Aorta (tissue), 5 donors: ENCODE data around the gene HM13. TPM values are rescaled to one million over a fixed set of nuclear protein-coding genes. Genes with fewer than 3 reads are reported as not detected.
"Not testable (repeated sequence)": the region's sequence is repeated elsewhere in the genome, so short reads cannot be mapped to it uniquely, and the experiment has no call there.

Source experiments
- ATAC-seq: fragments of 200-7000 bp; cut with Tn5 transposase; one replicate; pipeline ENCODE4 v1.9.1; 2022; ENCODE audit warnings: moderate library complexity; ENCODE audit not compliant: low FRiP score
- DNase-seq, 2 donors: peaks; one replicate each; pipeline ENCODE4 v3.0.0-alpha.2; 2020
- H3K27ac ChIP-seq, 2 donors: one replicate each; pipeline ENCODE4 v1.5.1; 2013; ENCODE audit warnings: low read length in 2 of 2, mild to moderate bottlenecking in 2 of 2, moderate library complexity in 2 of 2, control low read depth in 1 of 2, inconsistent platforms in 1 of 2, low read depth in 1 of 2
- H3K27me3 ChIP-seq, 2 donors: one replicate each; pipeline ENCODE4 v1.6.1; 2013; ENCODE audit warnings: control low read depth in 1 of 2, low read length in 1 of 2, mild to moderate bottlenecking in 1 of 2, moderate library complexity in 1 of 2; ENCODE audit not compliant: insufficient read depth in 2 of 2, control insufficient read depth in 1 of 2
- H3K36me3 ChIP-seq, 2 donors: one replicate each; pipeline ENCODE4 v1.6.1; 2013; ENCODE audit warnings: control low read depth in 1 of 2, low read length in 1 of 2, mild to moderate bottlenecking in 1 of 2; ENCODE audit not compliant: insufficient read depth in 2 of 2, control insufficient read depth in 1 of 2
- H3K4me1 ChIP-seq, 2 donors: one replicate each; pipeline ENCODE4 v1.6.1; 2013; ENCODE audit warnings: low read length in 2 of 2, control low read depth in 1 of 2, mild to moderate bottlenecking in 1 of 2, moderate library complexity in 1 of 2; ENCODE audit not compliant: insufficient read depth in 2 of 2, control insufficient read depth in 1 of 2
- H3K4me3 ChIP-seq, 2 donors: one replicate each; pipeline ENCODE4 v1.5.1; 2013; ENCODE audit warnings: low read length in 2 of 2, control low read depth in 1 of 2, mild to moderate bottlenecking in 1 of 2
- H3K9me3 ChIP-seq: one replicate; pipeline ENCODE4 v1.6.1; 2013; ENCODE audit warnings: mild to moderate bottlenecking, low read length; ENCODE audit not compliant: control insufficient read depth
- whole genome bisulfite sequencing, 2 donors: extraction: QIAGEN DNeasy Blood & Tissue Kit; methylation state at CpG; one replicate each; pipeline ENCODE4 v1.1.7; 2013; 5-methylcytosine and 5-hydroxymethylcytosine counted together
- intact Hi-C, 2 donors: fragments of 100-400 bp; cut with DNase I; formaldehyde crosslinking; loops; one replicate each; pipeline versions ENCODE4 v1.14.2 to v1.15.0; 2022
- polyA plus RNA-seq, 2 donors: library from polyadenylated mRNA; stranded (reverse); fragments of 200-250 nt; gene quantifications; one replicate each; pipeline ENCODE4 v1.2.3, GENCODE V29; 2013
- total RNA-seq, 2 donors: library from RNA; stranded (reverse); fragmentation: NEBNext Ultra II Directional; extraction: Animal tissue kit (Norgen Biotek cat#: 25700); gene quantifications; one replicate each; pipeline ENCODE4 v1.2.1, GENCODE V29; 2021
- donor health status: healthy with polysubstance abuse.
- donor health status: Bipolar disorder and iron deficiency.
- donor health status: DM: no; HTN: no; CAD: no.
- donor health status: DM: no; HTN: no; CAD: no.
- donor health status: DM: yes; HTN: yes; CAD: no.

The HM13 gene
- total and polyA plus RNA-seq, 4 donors, result 41.8 to 139 (median 122) TPM

DNA sequence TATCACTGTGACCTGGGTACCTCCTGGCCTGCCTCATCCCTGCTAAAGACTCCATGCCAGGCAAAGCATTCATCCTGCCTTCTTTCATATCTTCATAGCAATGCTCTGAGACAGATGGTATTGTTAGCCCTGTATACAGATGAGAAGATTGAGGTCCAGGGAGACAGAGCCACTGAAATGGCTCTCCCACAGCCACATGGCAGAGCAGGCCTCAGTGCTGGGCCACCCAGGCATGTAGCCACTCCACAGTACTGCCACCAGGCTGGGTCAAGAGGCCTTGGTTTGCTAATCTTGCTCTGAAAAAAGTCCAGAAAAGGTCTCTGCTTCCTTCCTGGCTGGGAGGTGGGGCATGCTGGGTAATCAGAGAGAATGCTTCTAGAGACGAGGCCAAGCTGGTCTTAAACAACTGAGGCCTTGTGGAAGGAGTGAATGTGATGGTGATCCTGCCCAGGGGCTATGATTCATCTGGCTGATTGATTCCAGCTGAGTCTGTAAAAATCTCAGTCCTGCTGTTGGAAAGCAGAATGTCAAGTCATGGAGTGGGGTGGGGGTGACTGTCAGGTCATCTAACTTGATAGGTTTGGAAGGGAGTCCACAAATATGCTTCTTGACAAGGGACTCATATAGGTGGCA, 29.8 kb downstream of the HM13 start:
- peak; percentile 49 for ATAC-seq
- 10 to 12% methylated on average over 1 of the region's 1 CpG for WGBS, 2 donors
- H3K36me3 ChIP-seq, result peaks cover 0 to 3% of the 10 kb centered on the region in 2 donors
- H3K4me1 ChIP-seq, result no peaks in the 10 kb centered on the region
- no peaks in the 10 kb centered on the region for H3K27me3 ChIP-seq
- H3K27ac ChIP-seq, result peak overlapping the region in 1 of 2 donors; percentile 29
- DNase-seq, result no peak
- no peaks in the 10 kb centered on the region for H3K9me3 ChIP-seq
- no peak overlapping the region for H3K4me3 ChIP-seq
- intact Hi-C loops, result no loop called here

DNA sequence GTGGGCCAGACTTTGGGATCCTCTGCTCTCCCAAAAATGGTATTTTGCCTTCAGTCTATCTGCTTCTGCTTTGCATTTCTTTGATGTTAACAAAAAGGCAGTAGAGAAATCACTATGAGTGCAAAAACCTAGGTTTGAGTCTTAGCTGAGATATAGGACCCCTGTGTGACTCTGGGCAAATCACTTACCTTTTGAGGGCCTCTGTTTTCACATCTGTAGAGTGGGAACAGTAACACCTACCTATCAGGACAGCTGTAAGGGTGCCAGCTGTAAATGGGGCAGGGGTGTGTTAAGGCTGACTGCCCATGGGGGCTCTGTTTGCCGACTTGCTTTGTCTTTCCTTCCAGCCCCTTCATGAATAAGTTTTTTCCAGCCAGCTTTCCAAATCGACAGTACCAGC, 30.4 kb downstream of the HM13 start:
- H3K4me1 ChIP-seq, result no peaks in the 10 kb centered on the region
- 72 to 90% methylated on average over 2 of the region's 2 CpGs for WGBS, 2 donors
- H3K27me3 ChIP-seq, result no peaks in the 10 kb centered on the region
- DNase-seq (no peak), ATAC-seq (no peak)
- H3K9me3 ChIP-seq, result no peaks in the 10 kb centered on the region
- H3K27ac ChIP-seq, result no peak overlapping the region
- intact Hi-C loops, result no loop called here
- H3K36me3 ChIP-seq, result peaks cover 0 to 5% of the 10 kb centered on the region in 2 donors
- H3K4me3 ChIP-seq, result no peak overlapping the region

DNA sequence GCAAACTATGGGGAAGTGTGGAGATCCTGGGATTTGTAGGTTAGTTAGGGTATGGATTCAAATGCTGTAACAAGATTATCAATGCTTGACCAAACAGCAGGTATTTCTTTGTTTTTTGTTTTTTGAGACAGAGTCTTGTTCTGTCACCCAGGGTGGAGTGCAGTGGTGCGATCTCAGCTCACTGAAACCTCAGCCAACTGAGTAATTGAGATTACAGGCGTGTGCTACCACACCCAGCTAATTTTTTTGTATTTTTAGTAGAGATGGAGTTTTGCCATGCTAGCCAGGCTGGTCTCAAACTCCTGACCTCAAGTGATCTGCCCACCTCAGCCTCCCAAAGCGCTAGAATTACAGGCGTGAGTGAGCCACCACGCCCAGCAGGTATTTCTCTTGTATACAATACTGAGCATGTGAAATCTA, 31.4 kb downstream of the HM13 start:
- intact Hi-C loops, ATAC-seq, H3K27me3 ChIP-seq, H3K4me1 ChIP-seq, H3K36me3 ChIP-seq, H3K27ac ChIP-seq, DNase-seq, H3K9me3 ChIP-seq, H3K4me3 ChIP-seq: not testable (repeated sequence)
- WGBS, 2 donors, result 85 to 87% methylated on average over 5 of the region's 5 CpGs

DNA sequence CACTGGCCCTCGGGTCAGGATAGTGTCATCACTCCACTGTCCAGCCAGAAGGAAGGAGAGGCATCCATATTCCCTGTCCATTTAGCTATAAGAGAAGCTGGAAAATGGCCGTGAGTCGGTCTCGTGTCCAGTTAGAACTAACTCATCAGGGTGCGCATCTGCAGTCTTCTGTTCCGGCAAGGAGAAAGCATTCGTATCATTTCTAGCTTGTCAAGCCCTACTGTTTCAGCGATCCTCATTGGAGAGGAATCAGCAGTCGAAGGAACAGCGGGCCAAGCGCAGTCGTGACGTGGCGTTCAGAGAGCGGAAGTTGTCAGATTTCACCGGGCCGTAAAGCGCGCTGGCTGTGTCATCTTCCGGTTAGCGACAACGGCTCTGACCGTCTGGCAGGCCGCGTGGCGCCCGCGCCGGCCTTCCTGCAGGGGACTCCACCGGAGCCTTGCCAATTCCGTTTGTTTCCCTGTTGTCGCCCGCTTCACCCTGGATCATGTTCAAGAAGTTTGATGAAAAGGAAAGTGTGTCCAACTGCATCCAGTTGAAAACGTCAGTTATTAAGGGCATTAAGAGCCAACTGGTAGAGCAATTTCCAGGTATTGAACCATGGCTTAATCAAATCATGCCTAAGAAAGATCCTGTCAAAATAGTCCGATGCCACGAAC, 32.9 kb downstream of the HM13 start:
- H3K36me3 ChIP-seq, result peaks cover 0 to 6% of the 10 kb centered on the region in 2 donors

DNA sequence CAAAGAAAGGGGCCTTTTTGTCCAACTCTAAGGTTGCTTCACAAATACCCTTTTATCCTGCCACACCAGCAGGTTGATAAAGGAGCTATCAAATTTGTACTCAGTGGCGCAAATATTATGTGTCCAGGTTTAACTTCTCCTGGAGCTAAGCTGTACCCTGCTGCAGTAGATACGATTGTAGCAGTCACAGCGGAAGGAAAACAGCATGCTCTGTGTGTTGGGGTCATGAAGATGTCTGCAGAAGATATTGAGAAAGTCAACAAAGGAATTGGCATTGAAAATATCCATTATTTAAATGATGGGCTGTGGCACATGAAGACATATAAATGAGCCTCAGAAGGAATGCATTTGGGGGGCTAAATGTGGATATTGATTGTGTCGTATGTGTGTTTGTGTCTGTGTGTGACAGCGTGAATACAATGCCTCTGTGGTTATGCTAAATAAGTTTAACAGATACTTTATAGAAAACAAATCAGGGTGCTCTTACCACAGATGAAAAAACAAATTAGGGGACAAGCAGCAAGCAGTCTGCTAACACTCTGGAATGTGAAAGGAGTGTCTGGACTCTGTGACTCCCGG, 33.6 kb downstream of the HM13 start:
- no peak overlapping the region for H3K27ac ChIP-seq
- H3K9me3 ChIP-seq, result no peaks in the 10 kb centered on the region
- no peaks in the 10 kb centered on the region for H3K4me1 ChIP-seq
- peak overlapping the region in 1 of 2 donors; percentile 37 for H3K4me3 ChIP-seq
- H3K27me3 ChIP-seq, result no peaks in the 10 kb centered on the region
- no peak for DNase-seq
- peaks cover 0 to 6% of the 10 kb centered on the region in 2 donors for H3K36me3 ChIP-seq
- ATAC-seq, result no peak
- intact Hi-C loops, result no loop called here
- 51 to 56% methylated on average over 6 of the region's 6 CpGs for WGBS, 2 donors

More for the DNA sequence above, 32.9 kb downstream of the HM13 start:
- H3K27ac ChIP-seq, result peak overlapping the region in 1 of 2 donors; percentile 70
- H3K4me3 ChIP-seq, result peak overlapping the region; percentile 27 to 37
- no peaks in the 10 kb centered on the region for H3K9me3 ChIP-seq
- intact Hi-C loops, result no loop called here
- ATAC-seq (peak; percentile 83), DNase-seq (peak; percentile 91 to 94)
- H3K4me1 ChIP-seq, result no peaks in the 10 kb centered on the region
- no peaks in the 10 kb centered on the region for H3K27me3 ChIP-seq
- WGBS, 2 donors, result 49 to 63% methylated on average over 36 of the region's 36 CpGs

DNA sequence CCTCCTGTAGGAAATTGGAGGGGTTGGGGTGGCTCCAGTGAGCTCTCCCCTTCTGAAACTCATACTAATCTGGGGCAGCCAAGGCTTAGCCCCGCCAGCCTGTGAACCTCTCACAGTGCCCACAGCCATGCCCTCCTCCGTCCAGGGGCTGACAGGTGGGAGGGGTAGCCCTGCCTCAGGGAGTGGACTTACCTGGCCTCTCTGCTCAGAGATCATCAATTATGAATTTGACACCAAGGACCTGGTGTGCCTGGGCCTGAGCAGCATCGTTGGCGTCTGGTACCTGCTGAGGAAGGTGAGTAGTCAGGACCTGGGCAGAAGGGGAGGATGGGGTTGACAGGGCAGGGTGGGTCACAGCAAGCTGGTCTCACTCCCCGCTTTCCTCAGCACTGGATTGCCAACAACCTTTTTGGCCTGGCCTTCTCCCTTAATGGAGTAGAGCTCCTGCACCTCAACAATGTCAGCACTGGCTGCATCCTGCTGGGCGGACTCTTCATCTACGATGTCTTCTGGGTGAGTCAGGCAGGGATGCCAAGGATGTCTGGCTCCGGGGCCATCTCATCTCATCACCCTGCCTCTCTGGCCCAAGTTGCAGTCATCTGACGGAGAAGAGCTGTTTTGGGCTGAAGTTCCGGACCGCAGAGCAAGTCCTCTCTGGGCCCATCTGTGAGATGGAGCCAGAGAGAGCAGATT, 34.7 kb downstream of the HM13 start:
- no peak overlapping the region for H3K27ac ChIP-seq
- intact Hi-C loops, result no loop called here
- 88 to 89% methylated on average over 11 of the region's 11 CpGs for whole genome bisulfite sequencing, 2 donors
- ATAC-seq (no peak), DNase-seq (no peak)
- no peak overlapping the region for H3K4me3 ChIP-seq
- H3K36me3 ChIP-seq, result peaks cover 0 to 8% of the 10 kb centered on the region in 2 donors
- no peaks in the 10 kb centered on the region for H3K4me1 ChIP-seq
- H3K9me3 ChIP-seq, result no peaks in the 10 kb centered on the region
- H3K27me3 ChIP-seq, result no peaks in the 10 kb centered on the region

DNA sequence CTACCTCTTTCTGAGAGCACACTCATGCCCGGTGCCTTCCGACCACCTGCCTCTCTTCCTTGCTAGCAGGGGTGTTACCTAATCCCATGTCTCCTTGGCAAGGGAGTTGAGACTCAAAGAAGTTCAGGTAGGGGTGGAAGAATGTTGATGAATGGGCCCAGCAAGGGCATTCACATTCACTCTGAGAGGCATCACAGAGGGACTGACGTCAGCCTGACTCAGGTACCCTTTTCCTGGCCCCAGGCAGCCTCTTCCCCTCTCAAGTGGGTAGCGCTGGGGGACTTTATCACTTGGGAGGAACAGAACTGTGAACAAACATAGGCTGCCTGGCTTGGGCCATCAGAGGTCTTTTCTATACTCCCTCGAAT, 35.3 kb downstream of the HM13 start:
- no peaks in the 10 kb centered on the region for H3K27me3 ChIP-seq
- H3K4me3 ChIP-seq, result no peak overlapping the region
- intact Hi-C loops, result no loop called here
- H3K4me1 ChIP-seq, result no peaks in the 10 kb centered on the region
- 86 to 90% methylated on average over 5 of the region's 5 CpGs for WGBS, 2 donors
- peaks cover 0 to 8% of the 10 kb centered on the region in 2 donors for H3K36me3 ChIP-seq
- no peak overlapping the region for H3K27ac ChIP-seq
- no peak for DNase-seq
- no peak for ATAC-seq
- H3K9me3 ChIP-seq, result no peaks in the 10 kb centered on the region

DNA sequence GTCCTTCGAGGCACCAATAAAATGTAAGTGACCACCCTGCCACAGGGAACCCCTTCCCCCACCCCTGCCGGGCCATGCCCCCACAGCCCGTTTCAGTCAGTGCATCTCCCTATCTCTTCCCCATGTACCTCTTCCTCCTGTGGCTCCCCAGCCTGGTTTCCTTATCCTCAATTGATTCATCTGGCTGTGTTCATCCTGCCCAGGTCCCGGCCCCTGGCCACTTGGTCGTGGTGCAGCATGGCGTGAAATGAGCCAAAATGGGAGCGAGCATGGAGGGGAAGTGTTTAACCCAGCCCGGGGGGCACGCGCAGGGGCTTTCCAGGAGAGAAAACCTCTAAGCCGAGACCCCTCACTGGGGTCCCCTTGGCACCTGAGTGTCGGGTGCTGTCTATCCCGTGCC, 35.9 kb downstream of the HM13 start:
- Histone ChIP-seq H3K4me3 (no peak overlapping the region), H3K4me1 (no peaks in the 10 kb centered on the region), H3K27ac (no peak overlapping the region), H3K36me3 (peaks cover 0 to 8% of the 10 kb centered on the region in 2 donors), H3K9me3 (no peaks in the 10 kb centered on the region), H3K27me3 (no peaks in the 10 kb centered on the region)
- no peak for ATAC-seq
- 86 to 88% methylated on average over 13 of the region's 13 CpGs for WGBS, 2 donors
- intact Hi-C loops, result no loop called here
- DNase-seq, result no peak
